ENCODE data around the gene HAPSTR1. TPM values are rescaled to one million over a fixed set of nuclear protein-coding genes. Genes with fewer than 3 reads are reported as not detected.

The HAPSTR1 gene
- total RNA-seq, 1 experiment from 2014 or later = 85.2 TPM

- WGBS (ENCODE audit: extremely low coverage, insufficient read length, low lambda C conversion rate) = no CpG with 5 or more reads among the region's 3 CpGs
- no peak overlapping the region for H3K18ac ChIP-seq (ENCODE audit: insufficient read length, low read depth, low read length)
- no peak overlapping the region for H3K56ac ChIP-seq (ENCODE audit: insufficient read length, low read depth, low read length)
- H3K9me3 ChIP-seq (ENCODE audit: control insufficient read depth, low read depth, low read length) = no peaks in the 10 kb centered on the region
- no peak overlapping the region for H3K4ac ChIP-seq (ENCODE audit: low read depth, low read length)
- H2BK20ac ChIP-seq (ENCODE audit: low read depth, low read length, poor library complexity, severe bottlenecking) = no peak overlapping the region
- H3K23ac ChIP-seq (ENCODE audit: insufficient read length, low read depth, low read length) = no peak overlapping the region
- H3K4me2 ChIP-seq (ENCODE audit: insufficient read depth, insufficient read length, low read length) = no peak overlapping the region
- H3K79me1 ChIP-seq (ENCODE audit: insufficient read depth, low read depth, low read length, poor library complexity, severe bottlenecking) = peaks cover 2% of the 10 kb centered on the region
- Mint-ChIP-seq H3K36me3 (ENCODE audit: insufficient read depth in 1 of 3, low read depth in 3 of 3) (peaks cover 27 to 60% (median 42%) of the 10 kb centered on the region in 3 experiments; a peak in 6 of 7 replicates), H3K9me3 (no peaks in the 10 kb centered on the region), H3K27me3 (ENCODE audit: low read depth) (no peaks in the 10 kb centered on the region; the same call in 1 of the 2 replicates), H3K4me1 (peaks cover 47 to 56% of the 10 kb centered on the region in 2 experiments), H3K27ac (peak overlapping the region in 1 of 3 experiments; percentile 57; a peak in 1 of 7 replicates), H3K4me3 (no peak overlapping the region)
- H3K79me2 ChIP-seq (ENCODE audit: insufficient read depth, low read length) = peaks cover 13% of the 10 kb centered on the region; the same call in 1 of the 2 replicates
- H2BK5ac ChIP-seq (ENCODE audit: insufficient read length, low read length) = no peak overlapping the region
- H3K4me1 ChIP-seq (ENCODE audit: insufficient read depth, low read length) = peaks cover 3% of the 10 kb centered on the region; the same call in 1 of the 2 replicates
- TF ChIP-seq CTCF (conservative IDR thresholded peaks at IDR 0.05) = peak; percentile 34; the same call in 2 of the 3 replicates
- no peak overlapping the region for H4K91ac ChIP-seq (ENCODE audit: insufficient read length, low read depth, low read length)
- no peak overlapping the region for H2BK12ac ChIP-seq (ENCODE audit: insufficient read length, low read depth, low read length)
- no peak for DNase-seq
- no peak overlapping the region for H2BK120ac ChIP-seq (ENCODE audit: low read depth, low read length, poor library complexity, severe bottlenecking)
- no peaks in the 10 kb centered on the region for H3K27me3 ChIP-seq (ENCODE audit: insufficient read depth, low read length)
- H3K14ac ChIP-seq (ENCODE audit: insufficient read depth, low read length) = no peak overlapping the region
- no peaks in the 10 kb centered on the region for H3K23me2 ChIP-seq (ENCODE audit: insufficient read length, low read depth, low read length, poor library complexity, severe bottlenecking)
- no peak overlapping the region for H3K9ac ChIP-seq (ENCODE audit: extremely low read depth, insufficient read length, low read length)
- H3K27ac ChIP-seq (ENCODE audit: insufficient read length, low read depth, low read length) = no peak overlapping the region
- no peaks in the 10 kb centered on the region for H4K20me1 ChIP-seq (ENCODE audit: control insufficient read depth, insufficient read depth, insufficient read length)
- H3T11ph ChIP-seq (ENCODE audit: low read length) = no peak overlapping the region
- H2AK5ac ChIP-seq (ENCODE audit: insufficient read length, low read length) = no peak overlapping the region
- H4K5ac ChIP-seq (ENCODE audit: insufficient read length, low read depth, low read length) = no peak overlapping the region
- H2BK15ac ChIP-seq (ENCODE audit: low read depth, low read length) = no peak overlapping the region
- no peak overlapping the region for H2AFZ ChIP-seq (ENCODE audit: low read length)
- no peak overlapping the region for H4K8ac ChIP-seq (replicated peaks; ENCODE audit: insufficient read length, low read depth, low read length)
Measured at GRCh38 chr16:9114842-9115241, 23.4 kb downstream of the HAPSTR1 start.

Measured in H9 (cell line).